Measurements from ENCODE around the gene SIGLEC14.

The SIGLEC14 gene

DNA sequence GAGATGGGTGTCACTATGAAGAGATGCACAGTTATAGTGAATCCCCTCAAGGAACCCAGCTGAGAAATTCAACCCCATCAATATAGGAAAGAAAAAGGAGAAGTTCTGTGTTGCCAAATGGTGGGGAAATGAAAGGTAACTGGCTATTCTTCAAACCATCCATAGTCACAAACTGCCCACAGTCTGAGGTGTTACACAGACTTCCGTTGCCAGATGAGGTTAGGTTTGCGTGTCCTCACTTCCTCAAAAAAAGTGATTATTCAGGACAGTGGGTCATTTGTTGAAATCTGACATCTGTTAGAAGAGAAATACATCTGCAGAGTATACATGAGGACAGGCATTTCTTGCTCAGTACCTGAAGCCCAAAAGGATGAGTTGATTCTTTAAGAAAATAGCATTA is 25.4 kb downstream of the SIGLEC14 start:
- Mint-ChIP-seq H3K27me3 (no peaks in the 10 kb centered on the region), H3K27ac (no peak overlapping the region), H3K36me3 (ENCODE audit: low read depth) (peaks cover 56% of the 10 kb centered on the region), H3K4me3 (no peak overlapping the region), H3K4me1 (ENCODE audit: low read depth) (peaks cover 46% of the 10 kb centered on the region), H3K9me3 (no peaks in the 10 kb centered on the region)
- intact Hi-C loops (cut with micrococcal nuclease), result no loop called here

DNA sequence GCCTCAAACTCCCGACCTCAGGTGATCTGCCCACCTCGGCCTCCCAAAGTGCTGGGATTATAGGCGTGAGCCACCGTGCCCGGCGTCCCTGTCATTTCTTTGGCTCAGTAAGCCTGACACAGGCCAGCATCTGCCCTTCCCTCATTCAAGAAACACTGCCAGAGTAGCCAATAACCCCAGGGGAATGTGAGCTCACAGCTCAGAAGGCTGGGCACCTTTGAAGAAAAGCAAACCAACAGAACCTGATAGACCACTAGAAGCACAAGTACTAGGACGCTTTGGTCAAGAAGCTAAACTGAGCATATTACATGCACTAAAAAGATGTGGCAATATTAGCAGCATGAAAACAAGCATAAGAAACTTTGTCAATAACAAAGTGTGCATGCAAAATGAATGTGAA is 30.6 kb downstream of the SIGLEC14 start:
- Mint-ChIP-seq H3K36me3 (ENCODE audit: low read depth) (peaks cover 67% of the 10 kb centered on the region), H3K4me3 (no peak overlapping the region)

DNA sequence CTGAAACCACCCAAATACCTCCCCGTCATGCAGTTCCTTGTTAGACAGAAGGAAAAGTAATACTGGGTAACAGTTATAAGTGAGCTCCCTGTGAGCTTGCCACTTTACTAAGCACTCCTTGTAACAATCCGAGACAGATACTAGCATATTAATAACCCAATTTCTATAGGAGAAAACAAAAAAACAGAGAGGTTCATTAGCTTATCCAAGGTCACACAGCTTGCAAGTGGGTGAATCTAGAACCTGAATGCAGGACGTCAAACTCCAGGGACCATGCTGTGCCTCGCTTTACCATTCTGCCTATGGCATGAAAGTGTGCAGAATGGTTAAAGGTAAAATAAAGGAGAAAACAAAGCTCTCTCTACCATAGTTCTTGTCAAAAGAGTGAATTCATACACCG is 31.8 kb downstream of the SIGLEC14 start:
- Mint-ChIP-seq H3K9me3 (no peaks in the 10 kb centered on the region), H3K4me1 (ENCODE audit: low read depth) (peaks cover 16% of the 10 kb centered on the region), H3K4me3 (no peak overlapping the region), H3K27me3 (no peaks in the 10 kb centered on the region), H3K27ac (no peak overlapping the region), H3K36me3 (ENCODE audit: low read depth) (peaks cover 67% of the 10 kb centered on the region)
- intact Hi-C loops (cut with micrococcal nuclease), result no loop called here

More for the DNA sequence above, 30.6 kb downstream of the SIGLEC14 start:
- Mint-ChIP-seq H3K9me3 (no peaks in the 10 kb centered on the region), H3K4me1 (ENCODE audit: low read depth) (peaks cover 28% of the 10 kb centered on the region), H3K27ac (no peak overlapping the region), H3K27me3 (no peaks in the 10 kb centered on the region)
- intact Hi-C loops (cut with micrococcal nuclease), result no loop called here

DNA sequence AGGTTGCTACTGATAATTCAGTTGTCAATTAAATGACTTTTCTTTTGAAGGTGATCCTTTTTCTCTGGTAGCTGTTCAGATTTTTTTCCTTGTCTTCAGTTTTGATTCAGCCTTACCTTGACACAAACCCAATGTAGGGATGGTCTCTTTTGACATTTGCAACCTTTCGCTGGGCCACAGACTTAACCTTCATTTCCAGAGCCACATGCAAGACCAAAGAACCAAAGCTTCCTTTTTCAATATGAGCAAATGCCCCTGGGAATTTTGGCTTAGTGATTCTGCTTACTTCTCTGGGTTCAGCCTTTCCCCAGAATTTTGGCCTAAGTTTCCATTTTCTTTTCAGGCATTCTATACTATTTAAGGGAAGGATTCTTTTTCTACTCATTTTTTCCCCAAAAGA is 36.0 kb downstream of the SIGLEC14 start:
- H3K4me3 Mint-ChIP-seq, result no peak overlapping the region
- no peak overlapping the region for H3K27ac Mint-ChIP-seq
- H3K9me3 Mint-ChIP-seq, result no peaks in the 10 kb centered on the region
- peaks cover 40% of the 10 kb centered on the region for H3K36me3 Mint-ChIP-seq (ENCODE audit: low read depth)
- H3K4me1 Mint-ChIP-seq (ENCODE audit: low read depth), result peaks cover 20% of the 10 kb centered on the region
- H3K27me3 Mint-ChIP-seq, result peaks cover 22% of the 10 kb centered on the region
- intact Hi-C loops (cut with micrococcal nuclease), result no loop called here

DNA sequence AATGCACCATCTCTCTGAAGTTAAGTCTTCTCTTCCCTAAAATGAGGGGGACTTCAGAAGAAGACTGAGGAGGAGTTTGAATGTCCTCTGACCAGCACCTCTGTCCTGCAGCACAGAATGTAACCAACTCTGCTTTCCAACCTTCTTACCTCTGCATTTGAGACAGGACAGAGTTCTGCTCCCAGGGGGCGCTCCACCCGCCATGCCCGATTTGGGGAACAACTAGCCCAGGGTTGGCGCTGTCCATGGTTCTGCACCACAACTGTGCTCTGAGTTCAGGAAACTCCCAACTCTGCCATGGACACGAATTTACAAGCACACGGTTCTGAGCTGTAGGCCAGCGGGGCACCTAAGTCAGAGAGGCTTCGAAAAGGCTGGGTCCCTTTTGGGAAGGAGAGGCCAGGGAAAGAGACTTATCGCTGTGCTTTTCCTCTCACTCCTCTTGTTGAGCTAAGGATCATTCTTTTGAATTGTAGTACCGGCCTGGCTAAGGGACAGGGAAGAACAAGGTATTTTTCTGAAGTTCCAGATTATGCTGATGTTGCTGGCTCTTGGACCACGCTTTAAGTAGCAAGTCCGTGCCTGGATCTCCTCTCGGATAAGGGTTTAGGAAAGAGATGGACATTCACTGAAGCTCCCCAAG is 38.6 kb downstream of the SIGLEC14 start:
- Mint-ChIP-seq H3K27me3 (peaks cover 34% of the 10 kb centered on the region), H3K4me3 (no peak overlapping the region), H3K36me3 (ENCODE audit: low read depth) (peaks cover 20% of the 10 kb centered on the region), H3K27ac (no peak overlapping the region), H3K9me3 (no peaks in the 10 kb centered on the region), H3K4me1 (ENCODE audit: low read depth) (peaks cover 15% of the 10 kb centered on the region)
- intact Hi-C loops (cut with micrococcal nuclease), result loop anchor here (1.0 to 5.0 kb wide), 3 partner anchors 49 to 136 kb away; no protein-coding TSS in a partner anchor

DNA sequence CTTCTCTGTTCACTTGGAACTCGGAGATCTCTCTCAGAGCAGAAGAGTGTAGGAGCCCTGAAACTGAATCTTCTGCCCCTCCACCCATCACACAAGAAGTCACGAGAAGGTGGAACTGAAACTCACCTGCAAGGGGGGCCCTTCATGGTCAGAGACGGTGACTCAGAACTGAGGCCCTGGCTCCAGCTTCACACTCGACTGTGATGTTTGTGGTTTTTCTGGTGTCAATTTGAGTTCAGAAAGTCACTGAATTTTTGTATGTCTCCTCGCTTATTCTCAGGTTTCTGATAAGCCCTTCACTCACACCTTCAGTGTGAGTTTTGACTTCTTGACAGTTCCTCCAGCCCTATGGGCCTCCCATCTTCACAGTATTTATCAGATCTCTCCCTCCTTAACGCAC is 39.5 kb downstream of the SIGLEC14 start:
- intact Hi-C loops (cut with micrococcal nuclease), result loop anchor here (5.0 kb wide), 2 partner anchors 55 to 135 kb away; no protein-coding TSS in a partner anchor
- Mint-ChIP-seq H3K36me3 (ENCODE audit: low read depth) (peaks cover 10% of the 10 kb centered on the region), H3K4me3 (no peak overlapping the region), H3K4me1 (ENCODE audit: low read depth) (peaks cover 15% of the 10 kb centered on the region), H3K9me3 (no peaks in the 10 kb centered on the region), H3K27ac (no peak overlapping the region), H3K27me3 (peaks cover 43% of the 10 kb centered on the region)

DNA sequence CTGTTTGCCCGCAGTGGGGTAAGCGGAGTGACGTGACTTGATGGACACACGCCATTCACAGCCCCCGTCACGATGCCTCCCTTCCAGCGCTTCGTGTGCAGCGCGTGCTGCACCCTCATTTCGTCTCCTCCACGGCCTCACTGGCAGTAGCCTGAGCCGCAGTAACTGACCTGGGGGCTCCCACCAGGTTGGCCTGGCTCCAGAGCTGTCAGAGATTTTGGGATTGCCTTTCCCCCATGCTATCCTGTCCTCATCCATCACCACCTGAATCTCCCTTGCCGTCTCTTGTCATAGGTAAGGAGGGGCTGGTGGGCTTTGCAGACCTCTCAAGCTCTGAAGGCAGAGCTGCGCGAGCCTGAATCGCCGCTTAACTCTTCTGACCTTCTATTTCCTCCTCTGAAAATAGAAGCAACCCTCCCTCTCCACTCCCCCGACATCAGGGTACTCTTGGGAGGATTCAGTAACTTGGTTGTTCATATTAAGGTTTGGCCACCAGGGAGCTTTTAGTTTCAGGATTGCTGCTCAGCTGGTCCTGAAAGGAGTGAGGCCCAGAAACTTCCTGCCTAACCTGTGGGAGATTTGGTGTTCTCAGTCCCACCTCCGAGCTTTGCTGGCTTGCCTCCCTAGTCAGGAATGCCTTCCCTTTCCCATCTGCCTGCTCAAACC is 44.3 kb downstream of the SIGLEC14 start:
- no peak overlapping the region for H3K4me3 Mint-ChIP-seq
- peaks cover 15% of the 10 kb centered on the region for H3K4me1 Mint-ChIP-seq (ENCODE audit: low read depth)
- no peaks in the 10 kb centered on the region for H3K36me3 Mint-ChIP-seq (ENCODE audit: low read depth)
- no peaks in the 10 kb centered on the region for H3K9me3 Mint-ChIP-seq
- peaks cover 70% of the 10 kb centered on the region for H3K27me3 Mint-ChIP-seq
- H3K27ac Mint-ChIP-seq, result no peak overlapping the region
- intact Hi-C loops (cut with micrococcal nuclease), result no loop called here

DNA sequence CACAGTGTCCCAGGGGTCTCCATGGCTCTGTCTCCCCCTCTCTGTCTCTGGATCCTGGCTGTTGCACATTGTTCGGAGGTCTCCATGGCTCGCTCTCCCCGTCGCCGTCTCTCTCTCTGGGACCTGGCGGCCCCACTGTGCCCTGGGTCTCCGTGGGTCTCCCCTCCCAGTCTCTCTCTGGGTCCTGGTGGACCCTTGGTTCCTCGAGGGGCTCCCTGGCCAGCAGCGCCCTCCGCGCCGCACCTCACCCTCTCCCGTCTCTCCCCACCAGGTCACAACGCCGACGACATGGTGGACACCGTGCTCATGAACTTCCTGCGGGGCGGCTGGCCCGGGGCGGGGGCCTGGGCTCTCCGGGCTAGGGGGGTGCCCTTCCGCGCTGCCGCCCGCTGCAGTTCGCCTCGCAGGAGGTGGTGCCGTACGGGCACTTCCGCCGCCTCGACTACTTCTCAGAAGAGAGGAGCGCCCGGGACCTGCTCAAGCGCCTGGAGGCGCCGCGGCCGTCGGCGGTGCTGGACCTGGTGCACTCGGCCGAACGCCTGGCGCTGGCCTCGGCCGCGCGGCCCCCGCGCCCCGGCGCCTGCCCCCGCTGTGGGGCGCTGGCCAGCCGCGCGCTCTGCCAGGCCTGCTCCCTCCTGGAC is 45.6 kb downstream of the SIGLEC14 start:
- Mint-ChIP-seq H3K27me3 (peaks cover 65% of the 10 kb centered on the region), H3K9me3 (no peaks in the 10 kb centered on the region)

DNA sequence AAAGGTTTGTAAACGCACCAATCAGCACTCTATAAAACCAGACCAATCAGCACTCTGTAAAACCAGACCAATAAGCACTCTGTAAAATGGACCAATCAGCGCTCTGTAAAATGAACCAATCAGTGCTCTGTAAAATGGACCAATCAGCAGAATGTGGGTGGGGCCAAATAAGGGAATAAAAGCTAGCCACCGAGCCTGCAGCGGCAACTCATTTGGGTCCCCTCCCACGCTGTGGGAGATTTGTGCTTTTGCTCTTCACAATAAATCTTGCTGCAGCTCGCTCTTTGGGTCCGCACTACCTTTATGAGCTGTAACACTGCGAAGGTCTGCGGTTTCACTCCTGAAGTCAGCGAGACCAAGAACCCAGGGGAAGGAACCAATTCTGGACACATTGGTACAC is 47.5 kb downstream of the SIGLEC14 start:
- peaks cover 54% of the 10 kb centered on the region for H3K27me3 Mint-ChIP-seq

More for the DNA sequence above, 45.6 kb downstream of the SIGLEC14 start:
- intact Hi-C loops (cut with micrococcal nuclease), result no loop called here
- Mint-ChIP-seq H3K36me3 (ENCODE audit: low read depth) (no peaks in the 10 kb centered on the region), H3K27ac (no peak overlapping the region), H3K4me1 (ENCODE audit: low read depth) (peaks cover 8% of the 10 kb centered on the region), H3K4me3 (no peak overlapping the region)

DNA sequence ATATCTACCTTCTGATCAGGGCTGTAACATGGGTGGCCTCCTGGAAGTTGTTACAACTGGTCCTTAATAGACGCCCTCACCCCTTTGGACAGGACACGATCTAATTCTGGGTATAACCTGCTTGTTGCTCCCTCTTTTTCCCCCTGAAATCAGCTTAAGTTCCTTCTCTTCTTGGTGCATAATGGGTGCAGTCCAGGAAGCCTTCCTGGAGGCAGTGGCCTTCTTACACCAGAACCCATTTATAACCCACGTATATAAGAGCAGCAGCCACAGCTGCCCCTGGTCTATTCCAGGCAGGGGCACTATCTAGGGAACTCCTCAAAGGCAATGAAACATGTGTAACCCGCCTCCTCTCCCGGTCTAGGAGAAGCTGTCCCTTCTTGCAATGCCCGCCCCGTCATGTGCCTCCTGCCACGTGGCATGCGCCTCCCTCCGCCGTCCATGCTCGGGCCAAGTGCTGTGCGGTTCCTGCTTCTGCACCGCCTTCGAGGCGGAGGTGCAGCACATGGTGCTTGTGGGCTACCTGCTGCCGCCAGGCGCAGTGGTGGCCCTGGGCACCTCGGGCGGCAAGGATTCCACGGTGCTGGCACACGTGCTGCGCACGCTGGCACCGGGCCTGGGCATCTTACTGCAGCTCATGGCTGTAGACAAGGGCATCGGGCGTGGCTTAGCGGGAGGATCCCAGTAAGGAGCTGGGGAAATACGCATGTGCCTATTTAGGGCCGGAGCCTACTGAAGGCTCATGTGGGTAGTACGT is 48.3 kb downstream of the SIGLEC14 start:
- intact Hi-C loops (cut with micrococcal nuclease), result no loop called here
- Mint-ChIP-seq H3K36me3 (ENCODE audit: low read depth) (peaks cover 6% of the 10 kb centered on the region), H3K27ac (no peak overlapping the region), H3K4me1 (ENCODE audit: low read depth) (peaks cover 35% of the 10 kb centered on the region), H3K9me3 (no peaks in the 10 kb centered on the region), H3K27me3 (peaks cover 51% of the 10 kb centered on the region), H3K4me3 (no peak overlapping the region)

More for the DNA sequence above, 47.5 kb downstream of the SIGLEC14 start:
- Mint-ChIP-seq H3K9me3 (no peaks in the 10 kb centered on the region), H3K36me3 (ENCODE audit: low read depth) (peaks cover 6% of the 10 kb centered on the region), H3K4me3 (no peak overlapping the region), H3K4me1 (ENCODE audit: low read depth) (peaks cover 28% of the 10 kb centered on the region), H3K27ac (no peak overlapping the region)
- intact Hi-C loops (cut with micrococcal nuclease), result no loop called here

DNA sequence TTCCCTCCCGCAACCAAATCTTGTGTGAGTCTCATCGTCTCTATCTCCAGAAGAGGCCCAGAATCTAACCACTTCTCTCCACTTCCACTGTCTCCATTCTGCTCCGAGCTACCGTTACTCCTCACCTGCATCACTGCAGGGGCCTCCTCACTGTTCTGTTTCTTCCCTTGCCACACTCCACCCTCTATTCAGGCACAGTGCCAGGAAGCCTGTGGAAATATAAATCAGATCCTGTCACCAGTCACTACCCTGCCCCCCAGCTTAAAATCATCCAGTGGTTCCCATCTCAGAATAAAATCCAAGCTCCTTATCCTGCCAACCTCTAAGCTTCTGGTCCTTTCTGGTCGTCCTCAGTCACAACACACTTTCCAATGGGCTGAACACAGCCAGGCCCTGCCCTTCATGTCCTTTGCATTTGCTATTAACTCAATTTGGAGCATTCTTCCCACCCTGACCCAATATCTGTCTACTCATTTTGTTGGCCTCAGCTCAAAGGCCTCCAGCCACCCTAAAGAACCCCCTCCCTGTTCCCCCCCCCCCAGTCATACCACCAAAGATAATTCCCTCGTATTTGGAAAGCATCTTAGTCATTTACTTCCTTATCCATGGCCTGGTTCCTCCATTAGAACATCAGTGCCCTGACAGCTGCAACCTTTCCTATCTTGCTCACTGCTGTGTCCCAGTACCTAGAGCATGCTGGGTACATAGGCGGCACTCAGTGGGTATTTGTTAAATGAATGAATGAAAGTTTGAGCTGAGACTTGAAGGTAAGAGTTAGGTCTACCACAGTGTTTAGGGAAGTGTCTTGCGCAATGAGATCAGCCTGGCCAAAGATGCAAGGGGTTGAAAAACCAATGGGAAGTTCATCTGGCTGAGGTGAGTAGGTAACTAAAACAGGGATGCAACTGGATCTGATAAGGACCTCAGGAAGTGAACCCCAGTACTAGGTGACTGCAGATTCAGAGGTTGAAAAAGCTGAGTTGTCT is 51.1 kb downstream of the SIGLEC14 start:
- H3K9me3 Mint-ChIP-seq, result no peaks in the 10 kb centered on the region
- intact Hi-C loops (cut with micrococcal nuclease), result no loop called here

DNA sequence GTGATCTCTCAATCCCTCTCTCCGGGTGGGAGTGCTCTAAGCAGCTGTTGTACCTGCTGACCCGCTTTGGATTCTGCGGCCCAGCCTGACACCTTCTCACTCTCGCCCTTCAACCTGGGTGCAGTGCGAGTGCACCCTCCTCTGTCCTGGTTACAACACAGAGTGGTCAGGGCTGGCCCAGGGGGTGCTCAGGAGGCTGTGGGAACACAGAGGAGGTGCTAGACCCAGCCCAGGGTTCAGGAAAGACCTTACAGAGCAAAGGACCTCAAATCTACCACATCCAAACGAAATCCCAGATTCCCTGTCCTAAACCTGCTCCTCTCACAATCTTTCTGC is 51.9 kb downstream of the SIGLEC14 start:
- peak overlapping the region; percentile 87 for H3K27ac Mint-ChIP-seq
- peaks cover 6% of the 10 kb centered on the region for H3K36me3 Mint-ChIP-seq (ENCODE audit: low read depth)
- no peaks in the 10 kb centered on the region for H3K9me3 Mint-ChIP-seq
- H3K4me1 Mint-ChIP-seq (ENCODE audit: low read depth), result peaks cover 33% of the 10 kb centered on the region
- peaks cover 17% of the 10 kb centered on the region for H3K27me3 Mint-ChIP-seq
- peak overlapping the region; percentile 94 for H3K4me3 Mint-ChIP-seq
- intact Hi-C loops (cut with micrococcal nuclease), result loop anchor here (1.0 kb wide), 1 partner anchor 23 kb away; the partner anchor contains the start of gene ZNF175

More for the DNA sequence above, 51.1 kb downstream of the SIGLEC14 start:
- H3K36me3 Mint-ChIP-seq (ENCODE audit: low read depth), result peaks cover 6% of the 10 kb centered on the region
- peak overlapping the region; percentile 94 for H3K4me3 Mint-ChIP-seq
- H3K4me1 Mint-ChIP-seq (ENCODE audit: low read depth), result peaks cover 33% of the 10 kb centered on the region
- peaks cover 25% of the 10 kb centered on the region for H3K27me3 Mint-ChIP-seq
- peak overlapping the region; percentile 87 for H3K27ac Mint-ChIP-seq
